Activated CD8-positive, alpha-beta memory T cell treated with anti-CD3 and anti-CD28 coated beads, Interleukin-2, amount 50 U/mL, for 48 hours (primary cell): ENCODE results near the gene ATP5MC3.

Source experiments
- DNase-seq: peaks from one replicate; pipeline ENCODE4 v3.0.0-alpha.2; 2020

ATP5MC3 gene

DNA sequence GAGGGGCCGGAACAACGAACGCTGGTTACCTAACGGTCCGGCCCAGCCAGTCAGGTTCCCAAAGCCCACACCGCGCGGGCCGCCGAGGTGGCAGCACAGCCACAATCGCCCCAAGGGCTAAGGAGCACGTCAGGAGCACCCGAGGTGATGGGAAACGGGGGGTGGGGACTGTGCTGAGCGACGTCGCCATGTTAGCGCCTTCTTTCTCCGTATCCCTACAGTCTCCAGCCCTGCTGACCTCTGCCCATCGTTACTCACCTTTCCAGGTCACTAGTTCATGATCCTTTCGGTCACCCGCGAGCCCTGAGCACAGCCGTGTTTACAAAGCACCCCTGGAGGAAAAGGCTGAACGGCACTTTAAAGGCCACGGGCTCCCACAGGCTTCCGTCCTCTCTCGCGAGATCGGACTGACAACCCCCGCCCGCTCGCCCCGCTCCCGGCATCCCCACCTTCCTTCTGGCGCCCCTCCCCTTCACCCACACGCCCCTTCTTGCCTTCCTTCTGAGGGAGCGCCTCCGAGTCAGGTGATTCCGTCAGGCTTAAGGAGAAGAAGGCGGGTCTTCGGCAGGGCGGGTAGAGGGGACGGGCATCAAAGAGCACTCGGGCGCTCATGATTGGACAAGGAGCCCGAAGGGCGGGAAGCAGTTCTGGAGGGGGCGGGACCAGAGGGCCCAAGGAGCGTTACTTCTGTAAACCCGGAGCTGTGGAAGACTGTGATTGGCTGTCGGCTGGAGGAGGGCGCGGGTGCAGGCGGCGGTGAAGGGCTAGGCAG lies 13.5 kb downstream of the ATP5MC3 start, which contains the start of gene ATF2:
Gene ATF2, minus strand, starts transcription at position 412 of the 772 bp plus-strand sequence. CDS start 31,760 bp downstream, outside the sequence.
- DNase-seq: peak; percentile 94

DNA sequence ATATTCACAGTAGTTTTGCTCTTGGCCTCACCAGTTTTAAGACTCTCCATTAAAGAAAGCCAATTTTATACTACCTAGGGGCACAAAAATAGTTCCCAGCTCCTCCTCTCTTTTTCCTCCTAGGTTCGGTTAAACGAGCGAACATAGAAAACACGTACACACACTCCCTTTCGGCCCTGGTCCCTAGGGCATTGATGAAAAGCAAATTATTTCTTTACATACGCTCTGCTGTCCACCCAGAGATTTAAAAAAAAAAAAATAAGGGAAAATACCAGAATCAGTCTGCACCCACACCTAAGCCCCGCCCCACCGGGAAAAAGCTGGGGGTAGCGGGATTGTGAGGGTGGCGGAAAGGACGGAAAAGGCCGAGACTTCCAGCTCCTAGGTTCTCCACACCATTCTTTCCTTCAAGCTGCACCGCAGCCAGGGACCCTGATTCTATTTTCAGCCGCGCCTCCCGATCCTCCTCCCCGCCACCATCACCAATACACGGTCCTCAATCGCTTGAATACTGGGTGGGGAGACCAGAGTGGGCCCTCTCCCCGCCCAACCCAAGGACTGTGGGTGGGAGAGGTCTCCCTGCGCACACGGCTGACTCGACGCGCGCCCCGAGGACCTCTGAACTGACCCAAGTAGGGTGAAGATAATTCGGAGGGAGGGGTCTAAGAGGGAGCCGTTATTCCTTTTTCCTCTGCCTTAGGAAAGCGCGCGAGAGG lies 14.3 kb downstream of the ATP5MC3 start:
- no peak for DNase-seq

DNA sequence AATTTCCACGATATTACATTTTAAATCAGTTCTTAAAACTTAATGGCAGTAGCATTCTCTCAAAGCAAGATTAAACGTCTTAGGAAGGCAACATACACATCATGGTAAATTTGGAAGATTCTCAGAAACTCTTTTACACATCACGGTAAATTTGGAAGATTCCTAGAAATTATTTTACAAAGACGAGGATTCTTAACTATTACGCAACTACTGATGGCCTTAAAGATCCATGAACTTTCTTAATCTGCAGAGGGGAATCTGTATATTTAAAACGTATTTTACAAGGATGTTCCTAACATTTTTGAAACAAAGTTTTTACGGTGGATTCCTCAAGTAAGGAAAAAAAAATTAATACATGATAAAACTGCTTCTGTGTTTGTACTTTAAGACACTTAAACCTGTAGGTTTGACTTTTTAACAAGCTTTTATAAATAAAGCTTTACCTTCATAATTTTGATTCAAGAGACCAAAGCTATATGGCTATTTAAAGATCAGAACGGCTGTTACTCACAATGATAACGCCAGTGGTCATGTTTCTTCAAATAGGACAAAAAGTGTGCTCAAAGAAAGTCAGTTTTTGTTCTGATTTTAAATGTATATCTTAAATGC lies 15.2 kb downstream of the ATP5MC3 start:
- no peak for DNase-seq

DNA sequence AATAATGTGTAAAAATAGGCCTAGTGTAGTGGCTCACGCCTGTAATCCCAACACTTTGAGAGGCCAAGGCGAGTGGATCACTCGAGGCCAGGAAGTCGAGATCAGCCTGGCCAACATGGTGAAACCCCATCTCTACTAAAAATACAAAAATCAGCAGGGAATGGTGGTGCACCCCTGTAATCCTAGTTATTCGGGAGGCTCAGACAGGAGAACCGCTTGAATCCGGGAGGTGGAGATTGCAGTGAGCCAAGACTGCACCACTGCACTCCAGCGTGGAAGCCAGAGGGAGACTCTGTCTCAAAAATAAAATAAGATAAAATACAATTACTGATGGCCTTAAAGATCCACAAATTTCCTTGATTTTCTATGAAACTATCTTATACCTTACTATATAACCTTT lies 17.3 kb downstream of the ATP5MC3 start:
- no peak for DNase-seq

DNA sequence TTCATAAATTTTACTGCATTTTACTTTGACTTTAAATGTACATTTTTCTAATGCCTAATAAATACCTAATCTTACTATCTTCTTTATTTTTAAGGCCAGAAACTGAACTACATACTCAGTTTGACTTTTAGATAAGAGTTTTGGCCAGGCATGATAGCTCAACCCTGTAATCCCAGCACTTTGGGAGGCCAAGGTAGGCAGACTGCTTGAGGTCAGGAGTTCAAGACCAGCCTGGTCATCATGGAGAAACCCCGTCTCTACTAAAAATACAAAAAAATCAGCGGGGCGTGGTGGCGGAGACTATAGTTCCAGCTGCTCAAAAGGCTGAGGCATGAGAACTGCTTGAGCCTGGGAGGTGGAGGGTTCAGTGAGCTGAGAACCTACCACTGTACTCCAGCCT lies 22.6 kb downstream of the ATP5MC3 start:
- no peak for DNase-seq

DNA sequence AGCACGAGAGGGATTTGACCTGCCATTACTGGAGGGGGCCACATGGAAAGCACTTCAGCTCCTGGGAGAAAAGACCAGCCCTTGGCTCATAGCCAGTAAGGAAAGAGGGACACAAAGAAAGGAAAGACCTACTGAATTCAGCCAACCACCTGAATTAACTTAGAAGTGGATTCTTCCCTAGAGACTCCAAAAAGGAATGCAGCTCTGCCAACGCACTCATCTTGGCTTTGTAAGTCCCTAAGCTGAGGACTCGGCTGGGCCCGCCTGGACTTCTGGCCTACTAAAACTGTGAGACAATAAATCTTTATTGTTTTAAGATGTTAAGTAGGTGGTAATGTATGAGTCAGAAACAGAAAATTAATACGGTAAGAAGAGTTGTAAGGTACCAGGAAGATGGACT lies 25.0 kb downstream of the ATP5MC3 start:
- no peak for DNase-seq

DNA sequence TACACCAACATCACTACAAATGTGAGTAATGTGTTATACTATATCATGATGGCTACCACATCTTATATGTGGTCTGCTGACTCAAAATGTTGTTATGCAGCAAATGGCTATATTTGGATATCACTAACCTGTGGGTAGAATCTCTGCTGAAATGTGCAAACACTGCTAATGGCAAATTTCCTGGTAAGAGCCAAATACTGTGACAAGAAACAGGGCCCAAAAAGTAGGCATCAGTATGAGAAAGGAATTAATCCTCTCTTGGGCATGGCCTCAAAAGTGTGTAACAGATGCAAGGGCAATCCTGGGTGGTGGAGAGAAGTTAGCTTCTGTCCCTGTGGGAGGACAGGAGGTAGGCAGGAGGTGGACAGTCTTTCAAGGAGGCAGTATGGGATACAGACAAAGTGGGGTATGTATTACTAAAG lies 26.8 kb downstream of the ATP5MC3 start:
- DNase-seq: no peak

DNA sequence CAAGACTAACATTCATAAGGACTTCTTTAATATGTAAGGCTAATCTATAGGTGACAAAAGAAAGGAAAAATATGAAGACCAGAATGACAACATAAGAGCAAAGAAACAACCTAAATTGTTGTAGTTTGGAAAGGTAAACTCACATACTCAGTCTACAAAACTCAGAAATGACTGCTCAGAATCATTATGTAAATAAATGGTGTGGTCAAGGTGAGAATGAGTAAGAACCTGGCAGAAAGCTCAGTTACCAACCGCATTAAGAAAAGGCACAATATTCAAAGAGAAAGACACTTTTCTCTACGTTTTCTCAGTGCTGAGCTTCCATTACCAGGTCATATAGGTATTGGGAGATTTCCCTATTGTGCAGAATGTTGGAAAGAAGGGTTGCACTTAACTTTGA lies 29.3 kb downstream of the ATP5MC3 start:
- no peak for DNase-seq

DNA sequence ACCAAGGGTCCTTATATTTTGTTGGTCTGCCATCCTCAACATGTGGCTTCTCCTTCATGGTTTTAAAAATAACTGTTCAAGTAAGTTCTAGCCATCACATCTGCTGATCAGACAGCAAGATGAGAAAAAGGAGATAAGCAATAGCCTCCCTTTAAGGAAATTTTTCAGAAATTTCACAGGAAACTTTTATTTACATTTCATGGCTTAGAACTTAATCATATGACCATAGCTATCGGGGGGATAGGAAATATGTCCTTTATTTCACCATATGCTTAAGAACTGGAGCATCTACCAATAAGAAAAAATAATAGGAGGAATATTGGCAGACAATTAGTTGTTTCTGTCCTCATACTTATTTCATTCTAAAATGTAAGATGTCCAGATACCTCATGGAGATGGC lies 29.7 kb downstream of the ATP5MC3 start:
- no peak for DNase-seq

DNA sequence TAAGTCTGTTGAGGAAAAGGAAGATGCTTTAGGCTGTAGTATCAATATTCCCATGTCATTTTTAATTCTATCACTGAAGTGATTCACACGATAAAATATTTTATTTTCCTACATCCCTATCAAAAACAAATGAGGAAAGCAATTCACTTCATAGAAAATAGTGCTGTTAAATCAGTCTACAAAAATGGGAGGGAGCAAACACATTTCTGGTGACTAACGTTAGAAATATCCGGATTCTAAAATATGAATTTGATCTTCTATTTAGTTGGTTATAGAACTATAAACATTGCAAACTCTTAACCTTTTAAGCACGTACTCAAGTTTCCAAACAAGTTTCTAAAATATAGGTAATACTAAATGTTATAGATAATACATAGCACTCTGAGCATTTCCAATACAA lies 34.3 kb downstream of the ATP5MC3 start:
- DNase-seq: no peak

DNA sequence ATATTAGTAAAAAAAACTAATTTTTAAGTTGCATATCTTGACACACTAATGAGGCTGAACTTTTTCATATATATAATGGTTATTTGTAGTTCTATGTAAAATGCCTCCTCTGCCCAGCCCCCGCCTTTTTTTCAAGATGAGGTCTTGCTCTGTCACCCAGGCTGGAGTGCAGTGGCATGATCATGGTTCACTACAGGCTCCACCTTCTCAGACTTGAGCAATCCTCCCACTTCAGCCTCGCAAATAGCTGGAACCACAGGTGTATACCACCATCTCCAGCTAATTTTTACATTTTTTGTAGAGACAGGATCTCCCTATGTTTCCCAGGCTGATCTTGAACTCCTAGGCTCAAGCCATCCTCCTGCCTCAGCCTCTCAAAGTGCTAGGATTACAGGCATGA lies 37.8 kb downstream of the ATP5MC3 start:
- no peak for DNase-seq

DNA sequence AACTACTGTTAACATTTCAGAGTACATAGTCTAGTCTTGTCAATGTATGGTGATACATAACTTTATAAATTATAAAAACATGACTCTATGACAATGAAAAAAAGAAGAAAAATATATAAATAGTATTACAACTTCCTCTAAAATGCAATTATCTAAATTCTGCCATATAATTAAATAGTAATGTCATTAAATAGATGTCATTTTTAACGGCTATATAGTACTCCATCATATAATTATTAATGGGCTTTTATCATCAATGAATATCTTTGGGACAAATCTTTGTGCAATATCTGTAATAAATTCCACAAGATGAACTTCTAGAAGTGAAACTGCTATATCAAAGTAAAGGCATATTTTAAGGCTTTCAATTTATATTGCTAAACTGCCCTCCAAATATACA lies 38.3 kb downstream of the ATP5MC3 start:
- DNase-seq: no peak

DNA sequence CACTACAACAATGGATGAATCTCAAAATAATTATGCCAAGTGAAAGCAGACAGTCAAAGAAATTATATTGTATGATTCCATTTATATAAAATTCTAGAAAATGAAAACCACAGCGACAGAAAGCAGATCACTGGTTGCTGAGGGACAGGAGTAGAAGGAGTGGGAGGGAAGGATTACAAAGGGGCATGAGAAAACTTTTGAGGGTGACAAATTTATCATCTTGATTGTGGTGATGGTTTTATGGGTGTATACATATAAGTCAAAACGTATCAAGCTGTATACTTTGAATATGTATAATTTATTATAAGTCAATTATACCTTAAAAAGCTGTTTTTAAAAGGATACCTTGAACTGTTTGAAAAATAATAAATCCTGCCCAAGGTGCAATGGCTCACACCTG lies 41.2 kb downstream of the ATP5MC3 start:
- no peak for DNase-seq

DNA sequence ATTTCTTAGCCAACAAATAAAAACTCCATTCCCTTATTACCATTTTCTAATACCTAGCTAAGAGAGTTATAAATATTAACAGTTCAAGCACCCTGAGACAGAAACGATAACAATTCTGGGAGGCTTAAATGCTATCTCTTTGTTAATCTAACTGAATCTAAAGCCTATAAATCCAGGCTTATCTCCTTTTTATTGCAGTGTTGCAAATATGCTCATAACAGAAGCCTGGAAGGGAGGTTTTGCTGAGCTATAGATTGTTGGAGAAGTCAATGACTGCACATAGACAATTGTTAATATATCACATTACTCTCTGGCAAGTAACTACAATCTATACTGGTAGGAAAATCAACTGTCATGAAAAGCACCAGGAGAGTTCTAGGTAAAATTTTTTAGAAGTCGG lies 43.7 kb downstream of the ATP5MC3 start:
- no peak for DNase-seq

DNA sequence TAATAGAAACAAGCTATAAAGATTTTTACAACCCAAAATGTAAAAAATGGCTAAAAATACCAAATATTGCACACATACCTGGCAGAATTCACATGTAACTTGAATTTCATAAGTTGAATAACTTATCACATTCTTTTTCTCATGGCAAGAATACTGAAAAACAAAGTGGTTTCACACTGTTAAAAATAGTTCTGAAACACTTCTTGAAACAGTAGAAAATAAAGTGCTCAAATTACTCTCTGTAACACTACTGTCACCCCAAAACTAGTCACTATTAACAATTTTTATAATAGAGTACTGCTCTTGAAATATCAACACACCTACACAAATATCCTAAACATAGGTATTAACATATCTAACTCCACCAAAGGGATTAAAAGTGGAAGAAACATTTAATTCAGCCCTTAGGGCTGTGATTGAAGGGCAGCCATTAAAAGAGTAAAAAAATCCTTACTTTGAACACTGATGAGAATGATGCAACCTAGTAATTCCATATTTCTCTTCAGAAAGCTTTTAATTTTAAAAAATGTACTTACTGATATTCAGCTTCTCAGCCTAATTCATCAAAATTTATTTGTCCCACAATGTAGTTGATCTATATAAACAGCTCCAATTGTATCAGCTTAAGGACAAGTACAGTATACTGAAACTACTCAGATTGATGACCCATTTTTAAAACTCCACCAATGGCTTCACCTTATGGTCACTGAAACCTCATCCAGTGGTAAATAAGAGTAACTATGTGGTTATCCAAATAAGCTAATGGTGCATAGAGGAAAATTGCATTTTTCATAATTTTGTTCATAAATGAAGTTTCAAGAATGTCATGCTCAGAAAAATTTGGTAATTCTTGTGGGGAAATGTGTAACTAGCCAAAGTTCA lies 44.9 kb downstream of the ATP5MC3 start:
- no peak for DNase-seq

DNA sequence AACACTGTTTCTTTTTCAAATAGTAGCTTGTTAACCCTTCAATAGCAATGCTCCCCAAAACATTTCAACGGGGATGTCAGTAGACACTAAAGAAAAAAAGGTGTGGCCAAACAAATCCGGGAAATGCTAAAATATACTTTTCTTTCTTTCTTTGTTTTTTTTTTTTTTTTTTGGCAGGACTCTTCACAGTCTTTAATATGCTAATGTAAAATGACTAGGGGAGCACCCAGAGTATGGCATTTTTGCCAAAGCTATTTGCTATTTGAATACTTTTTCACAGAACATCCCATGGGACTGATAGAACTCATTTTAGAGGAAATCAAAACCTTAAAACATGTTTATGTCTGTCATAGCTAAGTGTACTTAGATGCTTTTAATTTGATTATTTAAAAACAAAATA lies 45.6 kb downstream of the ATP5MC3 start:
- no peak for DNase-seq

DNA sequence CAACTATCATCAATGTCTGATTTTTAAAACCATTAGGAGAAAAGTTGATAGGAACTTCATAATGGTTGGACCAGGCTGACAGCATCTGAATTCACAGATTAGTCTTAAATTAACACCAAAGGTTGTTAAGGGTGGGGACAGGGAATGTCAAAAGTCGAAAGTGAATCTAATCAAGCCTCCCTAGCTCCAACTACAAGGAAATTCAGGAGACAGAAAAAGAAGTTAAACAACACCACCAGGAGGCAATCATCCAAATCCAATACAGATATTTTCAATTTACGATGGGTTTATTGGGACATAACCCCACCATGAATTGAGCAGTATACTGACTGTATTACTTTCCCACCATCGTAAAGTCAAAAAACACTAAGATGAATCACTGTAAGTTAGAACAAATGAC lies 46.3 kb downstream of the ATP5MC3 start:
- DNase-seq: no peak

DNA sequence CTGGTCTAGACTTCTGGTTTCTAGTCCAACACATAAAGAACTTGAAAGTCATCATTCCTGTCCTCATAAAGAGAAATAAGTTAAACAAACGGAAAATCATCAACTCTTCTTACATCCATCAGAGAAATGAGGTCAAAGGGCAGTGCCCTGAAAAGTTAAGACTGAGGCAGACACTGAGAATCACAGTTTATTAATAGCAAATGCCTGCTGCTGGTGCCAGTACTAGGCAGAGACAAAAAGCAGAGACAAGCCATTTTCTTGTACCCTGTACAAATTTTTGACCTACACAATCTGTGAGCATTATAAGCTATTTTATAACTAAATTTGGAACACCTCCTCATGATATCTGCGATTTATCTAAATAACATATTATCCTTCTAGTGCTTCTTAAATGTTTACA lies 50.3 kb downstream of the ATP5MC3 start:
- DNase-seq: no peak

DNA sequence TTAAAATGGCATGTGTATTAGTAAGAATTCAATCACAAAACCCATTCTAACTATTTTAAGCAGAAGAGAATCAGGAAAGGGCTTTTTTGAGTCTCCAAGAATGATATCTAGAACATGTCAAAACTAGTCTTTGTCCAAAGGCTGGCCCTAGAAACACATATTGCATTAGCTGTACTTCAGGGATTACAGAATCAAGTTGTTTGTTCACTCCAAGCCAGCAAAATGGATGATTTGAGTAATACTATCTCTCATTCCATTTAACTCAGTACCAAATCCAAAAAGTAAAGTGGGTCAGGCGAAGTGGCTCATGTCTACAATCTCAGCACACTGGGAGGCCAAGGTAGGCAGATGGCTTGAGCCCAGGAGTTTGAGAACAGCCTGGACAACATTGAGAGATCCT lies 54.8 kb downstream of the ATP5MC3 start:
- DNase-seq: no peak
